Measurements from ENCODE around the gene WFDC9.
"Not testable (repeated sequence)": the region's sequence is repeated elsewhere in the genome, so short reads cannot be mapped to it uniquely, and the experiment has no call there.

WFDC9 gene

DNA sequence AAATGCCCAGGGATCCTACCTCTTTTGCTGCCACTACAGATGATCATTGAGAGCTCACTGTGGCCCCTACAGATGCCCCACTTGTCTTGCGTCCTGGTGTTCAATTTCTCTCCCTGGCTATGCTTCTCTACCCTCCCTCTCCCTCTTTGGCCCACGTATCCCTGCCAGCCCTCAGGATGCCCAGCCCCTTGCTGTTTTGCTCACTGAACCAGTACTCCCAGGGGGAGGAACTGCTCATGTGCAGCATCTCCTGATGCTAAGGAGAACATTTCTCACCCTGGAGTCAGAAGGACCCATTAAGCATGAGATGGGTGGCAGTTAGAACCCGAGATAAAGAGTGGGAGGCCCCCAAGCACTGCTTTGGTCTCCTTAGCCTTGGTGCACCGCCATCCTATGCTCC lies at the start of gene WFDC9:
Gene WFDC9 (minus strand): TSS at position 101 of the 400 bp plus-strand sequence. CDS start 21,103 bp downstream, outside the sequence.
- no peak for DNase-seq (ENCODE audit: low spot score)
- TF ChIP-seq, protein P1, sequence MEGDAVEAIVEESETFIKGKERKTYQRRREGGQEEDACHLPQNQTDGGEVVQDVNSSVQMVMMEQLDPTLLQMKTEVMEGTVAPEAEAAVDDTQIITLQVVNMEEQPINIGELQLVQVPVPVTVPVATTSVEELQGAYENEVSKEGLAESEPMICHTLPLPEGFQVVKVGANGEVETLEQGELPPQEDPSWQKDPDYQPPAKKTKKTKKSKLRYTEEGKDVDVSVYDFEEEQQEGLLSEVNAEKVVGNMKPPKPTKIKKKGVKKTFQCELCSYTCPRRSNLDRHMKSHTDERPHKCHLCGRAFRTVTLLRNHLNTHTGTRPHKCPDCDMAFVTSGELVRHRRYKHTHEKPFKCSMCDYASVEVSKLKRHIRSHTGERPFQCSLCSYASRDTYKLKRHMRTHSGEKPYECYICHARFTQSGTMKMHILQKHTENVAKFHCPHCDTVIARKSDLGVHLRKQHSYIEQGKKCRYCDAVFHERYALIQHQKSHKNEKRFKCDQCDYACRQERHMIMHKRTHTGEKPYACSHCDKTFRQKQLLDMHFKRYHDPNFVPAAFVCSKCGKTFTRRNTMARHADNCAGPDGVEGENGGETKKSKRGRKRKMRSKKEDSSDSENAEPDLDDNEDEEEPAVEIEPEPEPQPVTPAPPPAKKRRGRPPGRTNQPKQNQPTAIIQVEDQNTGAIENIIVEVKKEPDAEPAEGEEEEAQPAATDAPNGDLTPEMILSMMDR (IDR thresholded peaks at IDR 0.05; ENCODE audit: borderline replicate concordance, control extremely low read depth, extremely low read depth, insufficient read depth, missing control alignments), result no peak
- in situ Hi-C loops (cut with MboI; ENCODE audit: low sequenced_read_pairs, unreplicated experiment), result no loop called here

DNA sequence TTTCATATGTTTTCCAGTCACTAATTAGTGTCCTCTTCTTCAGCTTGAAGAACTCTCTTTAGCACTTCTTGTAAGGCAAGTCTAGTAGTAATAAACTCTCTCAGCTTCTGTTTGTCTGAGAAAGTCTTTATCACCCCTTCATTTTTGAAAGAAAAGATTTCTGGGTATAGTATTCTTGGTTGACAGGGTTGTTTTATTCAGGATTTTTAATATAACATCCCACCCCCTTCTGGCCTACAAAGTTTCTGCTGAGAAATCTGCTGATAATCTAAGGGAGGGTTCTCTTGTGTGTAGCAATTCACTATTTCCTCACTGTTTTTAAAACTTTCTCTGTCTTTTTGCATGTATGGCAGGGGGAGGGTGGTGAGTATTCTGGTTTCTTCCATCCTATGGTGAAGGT lies 48.6 kb upstream of the WFDC9 start:
- in situ Hi-C loops (cut with MboI; ENCODE audit: low sequenced_read_pairs, unreplicated experiment), result no loop called here
- TF ChIP-seq, protein P1 (IDR thresholded peaks at IDR 0.05; ENCODE audit: borderline replicate concordance, control extremely low read depth, extremely low read depth, insufficient read depth, missing control alignments), result no peak
- DNase-seq (ENCODE audit: low spot score), result no peak

DNA sequence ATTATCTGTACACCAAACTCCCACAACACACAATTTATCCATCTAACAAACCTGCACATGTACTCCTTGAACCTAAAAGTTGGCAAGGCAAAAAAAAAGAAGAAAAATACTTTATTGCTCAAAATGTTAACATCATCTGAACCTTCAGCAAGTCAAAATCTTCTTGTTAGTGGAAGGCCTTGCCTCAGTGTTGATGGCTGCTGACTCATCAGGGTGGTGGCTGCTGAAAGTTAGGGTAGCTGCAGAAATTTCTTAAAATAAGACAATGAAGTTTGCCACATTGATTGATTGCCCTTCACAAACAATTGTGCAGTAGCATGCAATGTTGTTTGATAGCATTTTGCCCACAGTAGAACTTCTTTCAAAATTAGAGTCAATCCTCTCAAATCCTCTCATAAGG lies 41.7 kb upstream of the WFDC9 start:
- in situ Hi-C loops (cut with MboI; ENCODE audit: low sequenced_read_pairs, unreplicated experiment), result no loop called here
- no peak for DNase-seq (ENCODE audit: low spot score)
- TF ChIP-seq, protein P1 (IDR thresholded peaks at IDR 0.05; ENCODE audit: borderline replicate concordance, control extremely low read depth, extremely low read depth, insufficient read depth, missing control alignments), result no peak

DNA sequence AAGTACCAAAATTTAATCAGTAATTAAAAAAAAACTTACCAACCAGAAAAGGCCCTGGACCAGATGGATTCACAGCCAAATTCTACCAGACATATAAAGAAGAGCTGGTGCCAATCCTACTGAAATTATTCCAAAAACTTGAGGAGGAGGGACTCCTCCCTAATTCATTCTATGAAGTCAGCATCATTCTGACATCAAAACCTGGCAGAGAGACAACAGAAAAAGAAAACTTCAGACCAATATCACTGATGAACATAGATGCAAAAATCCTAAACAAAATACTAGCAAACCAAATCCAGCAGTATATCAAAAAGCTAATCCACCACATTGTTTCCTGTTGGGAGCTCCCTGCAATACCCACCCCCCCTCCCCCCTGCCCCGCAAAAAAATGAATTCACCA lies 39.1 kb upstream of the WFDC9 start, which contains the start of gene WFDC11:
Gene WFDC11 (minus strand): TSS at position 101 of the 400 bp plus-strand sequence. CDS start 19,639 bp downstream, outside the sequence.
- in situ Hi-C loops (cut with MboI; ENCODE audit: low sequenced_read_pairs, unreplicated experiment), result no loop called here
- DNase-seq (ENCODE audit: low spot score), result no peak
- TF ChIP-seq, protein P1 (IDR thresholded peaks at IDR 0.05; ENCODE audit: borderline replicate concordance, control extremely low read depth, extremely low read depth, insufficient read depth, missing control alignments), result no peak

DNA sequence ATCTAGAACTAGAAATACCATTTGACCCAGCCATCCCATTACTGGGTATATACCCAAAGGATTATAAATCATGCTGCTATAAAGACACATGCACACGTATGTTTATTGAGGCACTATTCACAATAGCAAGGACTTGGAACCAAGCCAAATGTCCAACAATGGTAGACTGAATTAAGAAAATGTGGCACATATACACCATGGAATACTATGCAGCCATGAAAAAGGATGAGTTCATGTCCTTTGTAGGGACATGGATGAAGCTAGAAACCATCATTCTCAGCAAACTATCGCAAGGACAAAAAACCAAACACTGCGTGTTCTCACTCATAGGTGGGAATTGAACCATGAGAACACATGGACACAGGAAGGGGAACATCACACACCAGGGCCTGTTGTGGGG lies 26.0 kb upstream of the WFDC9 start:
- in situ Hi-C loops (cut with MboI; ENCODE audit: low sequenced_read_pairs, unreplicated experiment); DNase-seq (ENCODE audit: low spot score): not testable (repeated sequence)

DNA sequence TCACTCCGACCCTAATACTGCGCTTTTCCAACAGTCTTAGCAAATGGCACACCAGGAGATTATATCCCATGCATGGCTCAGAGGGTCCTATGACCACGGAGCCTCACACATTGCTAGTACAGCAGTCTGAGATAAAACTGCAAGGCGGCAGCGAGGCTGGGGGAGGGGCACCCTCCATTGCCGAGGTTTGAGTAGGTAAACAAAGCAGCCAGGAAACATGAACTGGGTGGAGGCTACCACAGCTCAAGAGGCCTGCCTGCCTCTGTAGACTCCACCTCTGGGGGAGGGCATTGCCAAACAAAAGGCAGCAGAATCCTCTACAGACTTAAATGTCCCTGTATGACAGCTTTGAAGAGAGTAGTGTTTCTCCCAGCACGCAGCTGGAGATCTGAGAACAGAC lies 20.6 kb upstream of the WFDC9 start:
- DNase-seq (ENCODE audit: low spot score); in situ Hi-C loops (cut with MboI; ENCODE audit: low sequenced_read_pairs, unreplicated experiment): not testable (repeated sequence)

DNA sequence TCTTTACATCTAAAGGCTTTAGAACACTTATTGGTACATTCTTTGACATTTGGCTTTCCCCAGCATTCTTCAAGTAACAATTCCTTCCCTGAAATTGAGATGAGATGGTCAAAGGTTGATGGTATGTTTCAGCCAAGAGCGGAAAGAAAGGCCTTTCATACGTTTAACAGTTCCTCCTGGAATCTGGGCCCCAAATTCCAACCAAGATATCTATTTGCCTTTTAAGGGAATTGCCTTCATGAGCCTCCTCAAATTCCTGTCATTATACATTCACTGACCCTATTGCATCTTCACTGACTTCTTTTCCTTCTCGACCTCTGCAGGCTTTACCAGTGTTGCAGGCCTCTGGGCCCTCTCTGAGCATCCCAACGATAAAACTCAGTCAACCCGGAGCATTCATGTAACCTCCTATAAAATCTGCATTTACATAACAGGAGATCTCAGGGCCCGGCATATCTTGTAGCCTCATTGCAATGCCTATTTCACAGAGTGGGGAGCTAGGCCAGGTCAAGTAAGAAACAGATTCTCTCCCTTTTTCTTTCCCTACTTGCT lies 18.3 kb upstream of the WFDC9 start:
- DNase-seq (ENCODE audit: low spot score), result no peak
- in situ Hi-C loops (cut with MboI; ENCODE audit: low sequenced_read_pairs, unreplicated experiment), result no loop called here
- TF ChIP-seq, protein P1 (IDR thresholded peaks at IDR 0.05; ENCODE audit: borderline replicate concordance, control extremely low read depth, extremely low read depth, insufficient read depth, missing control alignments), result no peak

Data from GM13976 (cell line).